Mammary epithelial cell (primary cell): Measurements from ENCODE around the gene HIGD1A.

ENCODE experiments used
- EZH2 ChIP-seq: IDR thresholded peaks from 2 replicates; pipeline ENCODE4 v1.6.1; 2012; ENCODE audit warnings: low read length, inconsistent platforms, borderline replicate concordance
- TF ChIP-seq, protein P1 (sequence below), 2 donors: IDR thresholded peaks in 1 of 2; conservative IDR thresholded peaks in 1 of 2; 2 replicates each; pipeline ENCODE4 v1.5.1; 2011 to 2012; ENCODE audit warnings: inconsistent platforms in 2 of 2, low read length in 2 of 2, mild to moderate bottlenecking in 2 of 2, control low read depth in 1 of 2, low read depth in 1 of 2; ENCODE audit not compliant: insufficient read depth in 1 of 2; ENCODE audit errors: extremely low read depth in 1 of 2

GRCh38 chr3:42805141-42805821, 991 bp upstream of the HIGD1A start:
- TF ChIP-seq, protein P1, sequence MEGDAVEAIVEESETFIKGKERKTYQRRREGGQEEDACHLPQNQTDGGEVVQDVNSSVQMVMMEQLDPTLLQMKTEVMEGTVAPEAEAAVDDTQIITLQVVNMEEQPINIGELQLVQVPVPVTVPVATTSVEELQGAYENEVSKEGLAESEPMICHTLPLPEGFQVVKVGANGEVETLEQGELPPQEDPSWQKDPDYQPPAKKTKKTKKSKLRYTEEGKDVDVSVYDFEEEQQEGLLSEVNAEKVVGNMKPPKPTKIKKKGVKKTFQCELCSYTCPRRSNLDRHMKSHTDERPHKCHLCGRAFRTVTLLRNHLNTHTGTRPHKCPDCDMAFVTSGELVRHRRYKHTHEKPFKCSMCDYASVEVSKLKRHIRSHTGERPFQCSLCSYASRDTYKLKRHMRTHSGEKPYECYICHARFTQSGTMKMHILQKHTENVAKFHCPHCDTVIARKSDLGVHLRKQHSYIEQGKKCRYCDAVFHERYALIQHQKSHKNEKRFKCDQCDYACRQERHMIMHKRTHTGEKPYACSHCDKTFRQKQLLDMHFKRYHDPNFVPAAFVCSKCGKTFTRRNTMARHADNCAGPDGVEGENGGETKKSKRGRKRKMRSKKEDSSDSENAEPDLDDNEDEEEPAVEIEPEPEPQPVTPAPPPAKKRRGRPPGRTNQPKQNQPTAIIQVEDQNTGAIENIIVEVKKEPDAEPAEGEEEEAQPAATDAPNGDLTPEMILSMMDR (conservative IDR thresholded peaks at IDR 0.05 in 1 of 2, IDR thresholded peaks at IDR 0.05 in 1 of 2; ENCODE audit: extremely low read depth in 1 of 2, insufficient read depth in 1 of 2, low read depth in 1 of 2, low read length in 2 of 2) = no peak
- no peak for TF ChIP-seq EZH2
